OCI-LY7 (cell line): Measurements from ENCODE around the gene PDE10A. TPM values are rescaled to one million over a fixed set of nuclear protein-coding genes. Genes with fewer than 3 reads are reported as not detected.

ENCODE experiments used
- BruUV-seq: library from RNA; stranded (reverse); fragments of 400-500 nt; replicated peaks from 2 replicates; lab custom pipeline; 2021; lab: Mats Ljungman, UMichigan
- CTCF ChIA-PET: fragments of 300-600 bp; sonication (Branson Sonifier 250); formaldehyde crosslinking; loops from one replicate; lab custom pipeline; 2022; ENCODE audit warnings: antibody characterized with exemption; ENCODE audit not compliant: unreplicated experiment; lab: Charles Lee
- POLR2A ChIA-PET: fragments of 300-600 bp; sonication (Branson Sonifier 250); formaldehyde crosslinking; loops from one replicate; lab custom pipeline; 2022; ENCODE audit warnings: antibody characterized with exemption; lab: Charles Lee
- DNase-seq: peaks from one replicate; pipeline ENCODE4 v3.0.0-alpha.2; 2015; ENCODE audit warnings: low spot score
- H2AFZ ChIP-seq: fragments of 200-600 bp; sonication (generic), shearing (Covaris generic); 2 replicates; pipeline ENCODE4 v1.6.1; 2014; ENCODE audit warnings: mild to moderate bottlenecking, antibody characterized with exemption, low read length, moderate library complexity
- H3K27ac ChIP-seq: fragments of 200-600 bp; sonication (generic); 2 replicates; pipeline ENCODE4 v1.5.1; 2014; ENCODE audit warnings: mixed run types, low read depth, mild to moderate bottlenecking, moderate library complexity, low read length, inconsistent platforms; ENCODE audit not compliant: poor library complexity, severe bottlenecking
- H3K36me3 ChIP-seq: fragments of 200-600 bp; sonication (generic); 2 replicates; pipeline ENCODE4 v1.6.1; 2014; ENCODE audit warnings: mild to moderate bottlenecking, antibody characterized with exemption, low read length, moderate library complexity, mixed read lengths; ENCODE audit not compliant: insufficient read depth
- H3K4me1 ChIP-seq: fragments of 200-600 bp; sonication (generic); 2 replicates; pipeline ENCODE4 v1.5.1; 2014; ENCODE audit warnings: mild to moderate bottlenecking, low read length; ENCODE audit not compliant: insufficient read depth, poor library complexity, severe bottlenecking
- H3K4me2 ChIP-seq: fragments of 200-600 bp; sonication (generic); 2 replicates; pipeline ENCODE4 v1.6.1; 2014; ENCODE audit warnings: mild to moderate bottlenecking, low read length
- H3K4me3 ChIP-seq: fragments of 200-600 bp; sonication (generic); 2 replicates; pipeline ENCODE4 v1.5.1; 2014; ENCODE audit warnings: mild to moderate bottlenecking, low read depth, low read length; ENCODE audit not compliant: poor library complexity, severe bottlenecking
- H3K79me2 ChIP-seq: fragments of 200-600 bp; sonication (generic); 2 replicates; pipeline ENCODE4 v1.6.1; 2016; ENCODE audit warnings: low read depth, mild to moderate bottlenecking, low read length, moderate library complexity, mixed read lengths; ENCODE audit not compliant: insufficient read depth
- H3K9me2 ChIP-seq: fragments of 200-600 bp; sonication (generic); 2 replicates; pipeline ENCODE4 v1.6.1; 2016; ENCODE audit warnings: mild to moderate bottlenecking, low read length, mixed read lengths; ENCODE audit not compliant: insufficient read depth
- H3K9me3 ChIP-seq: fragments of 200-600 bp; sonication (generic); 2 replicates; pipeline ENCODE4 v1.6.1; 2014; ENCODE audit warnings: mild to moderate bottlenecking, mixed run types, low read length, mixed read lengths
- H4K20me1 ChIP-seq: fragments of 200-600 bp; sonication (generic); 2 replicates; pipeline ENCODE4 v1.6.1; 2014; ENCODE audit warnings: mild to moderate bottlenecking, antibody characterized with exemption, low read length, moderate library complexity, mixed read lengths; ENCODE audit not compliant: insufficient read depth
- EZH2phosphoT487 ChIP-seq: fragments of 200-600 bp; sonication (generic); IDR thresholded peaks from 2 replicates; pipeline ENCODE4 v1.6.1; 2018; ENCODE audit warnings: low read depth, borderline replicate concordance, mild to moderate bottlenecking, mixed run types, antibody characterized with exemption, low read length, moderate library complexity, mixed read lengths
- intact Hi-C: fragments of 100-400 bp; cut with micrococcal nuclease; formaldehyde crosslinking; loops from one replicate; pipeline ENCODE4 v1.10.0; 2022; ENCODE audit not compliant: unreplicated experiment
- total RNA-seq, 2 experiments: library from RNA; depleted of rRNA in 1 of 2; stranded (reverse); fragments of >200 nt in 1 of 2; shearing (Covaris generic) in 1 of 2; gene quantifications; 2 replicates each; pipeline ENCODE4 v1.2.3, GENCODE V29; 2014 to 2022
- TF ChIP-seq, protein P1 (sequence below): fragments of 200-600 bp; sonication (generic); conservative IDR thresholded peaks from 2 replicates; pipeline ENCODE4 v1.5.1; 2014; ENCODE audit warnings: mild to moderate bottlenecking, antibody characterized with exemption, low read length, moderate library complexity, mixed read lengths

Gene PDE10A
- total RNA-seq, 2 experiments from 2014 or later: not detected

DNA sequence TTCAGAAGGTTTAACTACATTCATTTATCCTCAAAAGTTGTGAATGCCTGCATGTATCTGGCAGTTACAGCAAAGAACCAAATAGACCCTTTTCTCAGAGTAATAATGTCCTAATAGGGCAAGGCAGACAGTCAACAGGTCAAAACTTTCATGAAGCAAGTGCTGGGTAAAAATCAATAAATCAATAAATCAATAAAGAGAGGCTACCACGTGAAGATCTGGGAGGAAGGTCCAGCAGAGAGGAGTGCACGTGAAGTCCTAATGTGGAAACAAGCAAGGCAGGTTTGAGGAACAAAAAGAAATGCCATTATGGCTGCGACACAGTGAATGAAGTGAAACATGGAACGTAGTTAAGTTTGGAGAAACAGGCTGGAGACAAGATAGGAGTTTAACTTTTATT is 317.3 kb downstream of the PDE10A start:
- Histone ChIP-seq H3K27ac (no peak overlapping the region), H3K4me1 (no peaks in the 10 kb centered on the region), H3K9me3 (no peaks in the 10 kb centered on the region), H3K9me2 (no peaks in the 10 kb centered on the region), H4K20me1 (no peaks in the 10 kb centered on the region), H3K4me2 (no peak overlapping the region), H3K4me3 (no peak overlapping the region), H3K36me3 (no peaks in the 10 kb centered on the region), H3K79me2 (no peaks in the 10 kb centered on the region), H2AFZ (no peak overlapping the region)
- POLR2A ChIA-PET: no interaction called here
- DNase-seq: no peak
- TF ChIP-seq, protein P1, sequence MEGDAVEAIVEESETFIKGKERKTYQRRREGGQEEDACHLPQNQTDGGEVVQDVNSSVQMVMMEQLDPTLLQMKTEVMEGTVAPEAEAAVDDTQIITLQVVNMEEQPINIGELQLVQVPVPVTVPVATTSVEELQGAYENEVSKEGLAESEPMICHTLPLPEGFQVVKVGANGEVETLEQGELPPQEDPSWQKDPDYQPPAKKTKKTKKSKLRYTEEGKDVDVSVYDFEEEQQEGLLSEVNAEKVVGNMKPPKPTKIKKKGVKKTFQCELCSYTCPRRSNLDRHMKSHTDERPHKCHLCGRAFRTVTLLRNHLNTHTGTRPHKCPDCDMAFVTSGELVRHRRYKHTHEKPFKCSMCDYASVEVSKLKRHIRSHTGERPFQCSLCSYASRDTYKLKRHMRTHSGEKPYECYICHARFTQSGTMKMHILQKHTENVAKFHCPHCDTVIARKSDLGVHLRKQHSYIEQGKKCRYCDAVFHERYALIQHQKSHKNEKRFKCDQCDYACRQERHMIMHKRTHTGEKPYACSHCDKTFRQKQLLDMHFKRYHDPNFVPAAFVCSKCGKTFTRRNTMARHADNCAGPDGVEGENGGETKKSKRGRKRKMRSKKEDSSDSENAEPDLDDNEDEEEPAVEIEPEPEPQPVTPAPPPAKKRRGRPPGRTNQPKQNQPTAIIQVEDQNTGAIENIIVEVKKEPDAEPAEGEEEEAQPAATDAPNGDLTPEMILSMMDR: no peak
- no peak for TF ChIP-seq EZH2phosphoT487
- no TSS peak for BruUV-seq
- CTCF ChIA-PET: no interaction called here
- intact Hi-C loops: no loop called here

DNA sequence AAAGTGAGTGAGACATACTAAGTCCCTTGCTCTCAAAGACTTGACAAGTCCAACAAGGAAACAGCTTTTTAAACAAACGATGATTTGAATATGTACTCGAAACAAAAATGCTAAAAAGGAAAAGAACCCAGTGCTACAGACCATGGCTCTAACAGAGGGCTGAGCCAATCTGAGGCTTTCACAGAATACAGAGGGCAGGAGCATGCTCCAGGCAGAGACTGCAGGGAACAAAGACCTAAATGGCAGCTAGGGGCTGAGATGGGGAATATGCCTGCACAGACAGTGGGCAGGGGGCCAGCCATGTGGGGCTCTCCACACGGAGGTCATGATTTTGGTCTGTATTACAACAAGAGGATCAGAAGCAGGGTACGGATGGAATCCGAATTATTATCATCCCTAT is 322.5 kb downstream of the PDE10A start:
- POLR2A ChIA-PET: interaction anchor here (0.6 kb wide), 1 partner anchor 22 kb away, joined by 3 read pairs; no protein-coding TSS in a partner anchor
- Histone ChIP-seq H3K9me3 (no peaks in the 10 kb centered on the region), H3K4me3 (no peak overlapping the region), H2AFZ (no peak overlapping the region), H3K36me3 (no peaks in the 10 kb centered on the region), H3K27ac (no peak overlapping the region), H4K20me1 (no peaks in the 10 kb centered on the region), H3K9me2 (no peaks in the 10 kb centered on the region), H3K4me1 (no peaks in the 10 kb centered on the region), H3K4me2 (no peak overlapping the region), H3K79me2 (no peaks in the 10 kb centered on the region)
- DNase-seq: no peak
- intact Hi-C loops: no loop called here
- TF ChIP-seq, protein P1: no peak
- no peak for TF ChIP-seq EZH2phosphoT487
- BruUV-seq: no TSS peak
- CTCF ChIA-PET: no interaction called here

DNA sequence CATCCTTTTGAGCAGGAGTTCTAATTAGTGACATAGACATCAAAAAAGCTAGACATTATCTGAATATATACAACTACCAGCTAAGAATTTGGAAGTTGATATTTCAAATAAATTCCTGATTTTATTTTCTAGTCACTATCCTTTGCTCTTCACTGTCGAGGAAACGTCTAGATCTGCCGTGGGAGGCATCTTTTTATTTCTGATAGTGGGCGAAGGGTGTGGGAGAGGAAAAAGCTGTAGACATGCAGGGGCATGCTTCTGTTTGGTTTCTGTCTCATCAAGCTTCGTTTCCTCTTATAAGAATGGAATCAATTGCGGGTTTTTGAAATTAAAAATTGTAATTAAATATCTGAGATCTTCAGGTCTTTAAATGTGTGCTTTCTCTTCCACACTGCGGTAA is 337.4 kb downstream of the PDE10A start:
- Histone ChIP-seq H3K79me2 (no peaks in the 10 kb centered on the region), H3K4me1 (no peaks in the 10 kb centered on the region), H2AFZ (no peak overlapping the region), H3K9me3 (0 out of 2 replicates have a peak, but pooled peaks cover 3% of the 10 kb centered on the region), H3K36me3 (no peaks in the 10 kb centered on the region), H4K20me1 (no peaks in the 10 kb centered on the region), H3K27ac (no peak overlapping the region), H3K9me2 (no peaks in the 10 kb centered on the region), H3K4me2 (no peak overlapping the region), H3K4me3 (no peak overlapping the region)
- TF ChIP-seq, protein P1: no peak
- TF ChIP-seq EZH2phosphoT487: no peak
- intact Hi-C loops: no loop called here
- DNase-seq: no peak
- CTCF ChIA-PET: no interaction called here
- POLR2A ChIA-PET: no interaction called here
- no TSS peak for BruUV-seq
